ENCODE measurements around the gene COMMD6. TPM values are rescaled to one million over a fixed set of nuclear protein-coding genes. Genes with fewer than 3 reads are reported as not detected.
A peak's percentile ranks its signal among the peaks of the same experiment; 100 is the strongest.

Gene COMMD6
- total and polyA plus RNA-seq, 2 donors (not counting 1 experiment from before 2014, with no cell fraction given) = 78.0 to 153 TPM

- Mint-ChIP-seq H3K4me3 (peak overlapping the region; percentile 91), H3K27me3 (peaks cover 50% of the 10 kb centered on the region), H3K9me3 (ENCODE audit: insufficient read depth) (no peaks in the 10 kb centered on the region), H3K27ac (no peak overlapping the region), H3K4me1 (peaks cover 15% of the 10 kb centered on the region)
- Histone ChIP-seq H3K4me2 (replicated peaks; ENCODE audit: low read depth, low read length, poor library complexity, severe bottlenecking) (peak overlapping the region; percentile 96), H3K27me3 (replicated peaks in 1 of 4; ENCODE audit: control extremely low read depth in 1 of 4, control insufficient read depth in 3 of 4, insufficient read depth in 4 of 4, low read length in 3 of 4) (peaks cover 0 to 47% (median 28%) of the 10 kb centered on the region in 4 experiments), H3K9me3 (ENCODE audit: control extremely low read depth in 1 of 3, control insufficient read depth in 2 of 3, insufficient read depth in 1 of 3, low read length in 2 of 3) (no peaks in the 10 kb centered on the region), H3K79me2 (ENCODE audit: control insufficient read depth, insufficient read depth, low read length) (no peaks in the 10 kb centered on the region), H3K9ac (ENCODE audit: low read length) (peak overlapping the region; percentile 74), H4K20me1 (ENCODE audit: control insufficient read depth, insufficient read depth, low read length, poor library complexity, severe bottlenecking) (no peaks in the 10 kb centered on the region), H3K36me3 (replicated peaks in 1 of 2; ENCODE audit: control extremely low read depth in 1 of 2, control insufficient read depth in 1 of 2, extremely low read depth in 1 of 2, insufficient read depth in 2 of 2, low read length in 1 of 2) (no peaks in the 10 kb centered on the region), H3K4me1 (ENCODE audit: control insufficient read depth in 2 of 2, insufficient read depth in 2 of 2, low read length in 2 of 2) (peaks cover 12 to 14% of the 10 kb centered on the region in 2 donors), H3K27ac (ENCODE audit: low read length in 2 of 2) (no peak overlapping the region), H3K4me3 (ENCODE audit: control extremely low read depth in 1 of 5, extremely low read depth in 1 of 5, insufficient read depth in 1 of 5, low read depth in 2 of 5, low read length in 4 of 5) (peak overlapping the region; percentile 18 to 83 (median 65)), H2AFZ (ENCODE audit: insufficient read depth, low read depth, low read length, poor library complexity, severe bottlenecking) (peak overlapping the region; percentile 90)
- intact Hi-C loops (cut with micrococcal nuclease) = loop anchor here (1.0 to 5.0 kb wide), 4 partner anchors 56 to 156 kb away; partner anchors contain the start of genes COMMD6, LMO7 and UCHL3
- ChIA-PET POLR2A (no interaction called here), CTCF (interaction anchor here (0.7 to 1.4 kb wide), 7 partner anchors 11 to 114 kb away, joined by 3 to 5 read pairs (median 3); partner anchors contain the start of gene UCHL3)
- DNase-seq (peak; percentile 59), ATAC-seq (ENCODE audit: low read depth) (peak; percentile 29)
- whole genome bisulfite sequencing (ENCODE audit: insufficient coverage) = under 1% methylated on average over 100 of the region's 100 CpGs
- TF ChIP-seq EZH2 (IDR thresholded peaks at IDR 0.05; ENCODE audit: borderline replicate concordance, insufficient read depth, low read depth, low read length, poor library complexity, severe bottlenecking) = no peak
- TF ChIP-seq CTCF (IDR thresholded peaks at IDR 0.05) = no peak
Observed at GRCh38 chr13:75481176-75482069, 56.2 kb downstream of the COMMD6 start.

Measured in B cell (primary cell).